Neural cell (in vitro differentiated cells): ENCODE measurements around the gene MINDY4B. TPM values are rescaled to one million over a fixed set of nuclear protein-coding genes. Genes with fewer than 3 reads are reported as not detected.

ENCODE experiments used
- H2AFZ ChIP-seq: fragments of 200-600, 300-800 bp; sonication (generic), shearing (Covaris generic); 2 replicates; pipeline ENCODE4 v1.6.0; 2014; ENCODE audit warnings: low read depth, mild to moderate bottlenecking, antibody characterized with exemption, low read length, moderate library complexity
- H3F3A ChIP-seq: fragments of 200-600 bp; shearing (Covaris generic); 2 replicates; pipeline ENCODE4 v1.6.1; 2016; ENCODE audit warnings: mild to moderate bottlenecking, moderate library complexity, mixed read lengths, antibody characterized with exemption, low read length; ENCODE audit not compliant: insufficient read depth, poor library complexity, severe bottlenecking
- H3K27ac ChIP-seq: fragments of 200-600, 300-800 bp; sonication (generic), shearing (Covaris generic); 2 replicates; pipeline ENCODE4 v1.5.1; 2014; ENCODE audit warnings: mild to moderate bottlenecking, low read length, moderate library complexity
- H3K27me3 ChIP-seq: fragments of 300-800, 200-600 bp; sonication (generic), shearing (Covaris generic); 2 replicates; pipeline ENCODE4 v1.6.0; 2014; ENCODE audit warnings: mild to moderate bottlenecking, low read depth, low read length, moderate library complexity; ENCODE audit not compliant: insufficient read depth
- H3K36me3 ChIP-seq: fragments of 300-800, 200-600 bp; sonication (generic), shearing (Covaris generic); 2 replicates; pipeline ENCODE4 v1.5.1; 2014; ENCODE audit warnings: mild to moderate bottlenecking, antibody characterized with exemption, low read length, moderate library complexity; ENCODE audit not compliant: insufficient read depth
- H3K4me2 ChIP-seq: fragments of 300-800, 200-600 bp; sonication (generic), shearing (Covaris generic); 2 replicates; pipeline ENCODE4 v1.6.0; 2014; ENCODE audit warnings: mild to moderate bottlenecking, low read length
- H3K4me3 ChIP-seq: fragments of 300-800, 200-600 bp; sonication (generic), shearing (Covaris generic); 2 replicates; pipeline ENCODE4 v1.5.1; 2014; ENCODE audit warnings: mild to moderate bottlenecking, low read length, moderate library complexity
- H3K79me2 ChIP-seq: fragments of 200-600 bp; shearing (Covaris generic); replicated peaks from 2 replicates; pipeline ENCODE4 v1.6.0; 2014; ENCODE audit warnings: mild to moderate bottlenecking, low read length, moderate library complexity; ENCODE audit not compliant: insufficient read depth
- H3K9ac ChIP-seq: fragments of 300-800, 200-600 bp; sonication (generic), shearing (Covaris generic); 2 replicates; pipeline ENCODE4 v1.6.1; 2016; ENCODE audit warnings: mild to moderate bottlenecking, low read length, mixed read lengths
- H3K9me2 ChIP-seq: fragments of 200-600 bp; shearing (Covaris generic); 2 replicates; pipeline ENCODE4 v1.6.1; 2016; ENCODE audit warnings: mild to moderate bottlenecking, low read length, mixed read lengths; ENCODE audit not compliant: insufficient read depth
- H3K9me3 ChIP-seq: fragments of 200-600, 300-800 bp; sonication (generic), shearing (Covaris generic); 2 replicates; pipeline ENCODE4 v1.6.1; 2016; ENCODE audit warnings: mild to moderate bottlenecking, mixed run types, low read length, moderate library complexity, mixed read lengths
- H4K20me1 ChIP-seq: fragments of 200-600 bp; shearing (Covaris generic); 2 replicates; pipeline ENCODE4 v1.6.1; 2016; ENCODE audit warnings: mild to moderate bottlenecking, mixed run types; ENCODE audit not compliant: insufficient read depth
- CTCF ChIP-seq: fragments of 450-650 bp; IDR thresholded peaks from 2 replicates; pipeline ENCODE4 v1.5.1; 2014; ENCODE audit warnings: antibody characterized with exemption, mild to moderate bottlenecking, moderate library complexity; ENCODE audit not compliant: poor library complexity, severe bottlenecking
- EP300 ChIP-seq: fragments of 450-650 bp; conservative IDR thresholded peaks from 2 replicates; pipeline ENCODE4 v1.6.1; 2014; ENCODE audit warnings: antibody characterized with exemption, mild to moderate bottlenecking, moderate library complexity; ENCODE audit not compliant: poor library complexity, severe bottlenecking
- EZH2 ChIP-seq: fragments of 200-600, 300-800 bp; shearing (Covaris generic), sonication (generic); IDR thresholded peaks from 2 replicates; pipeline ENCODE4 v1.6.1; 2014; ENCODE audit warnings: antibody characterized with exemption, low read length, borderline replicate concordance, mild to moderate bottlenecking; ENCODE audit not compliant: insufficient read depth, poor library complexity, severe bottlenecking
- MXI1 ChIP-seq: fragments of 450-650 bp; conservative IDR thresholded peaks from 2 replicates; pipeline ENCODE4 v1.6.1; 2014; ENCODE audit warnings: antibody characterized with exemption, mild to moderate bottlenecking; ENCODE audit not compliant: poor library complexity, severe bottlenecking
- POLR2AphosphoS5 ChIP-seq: IDR thresholded peaks from 2 replicates; pipeline ENCODE4 v1.6.1; 2012
- RAD21 ChIP-seq: fragments of 450-650 bp; conservative IDR thresholded peaks from 2 replicates; pipeline ENCODE4 v1.6.1; 2014; ENCODE audit warnings: antibody characterized with exemption, mild to moderate bottlenecking, moderate library complexity
- REST ChIP-seq: IDR thresholded peaks from 2 replicates; pipeline ENCODE4 v1.6.1; 2012; ENCODE audit warnings: borderline replicate concordance
- SMC3 ChIP-seq: fragments of 450-650 bp; conservative IDR thresholded peaks from 2 replicates; pipeline ENCODE4 v1.6.1; 2014; ENCODE audit warnings: antibody characterized with exemption, mild to moderate bottlenecking, moderate library complexity; ENCODE audit not compliant: poor library complexity
- TAF1 ChIP-seq: IDR thresholded peaks from 2 replicates; pipeline ENCODE4 v1.6.1; 2012; ENCODE audit warnings: low read depth
- polyA plus RNA-seq: library from polyadenylated mRNA; depleted of rRNA; stranded (reverse); fragments of >200 nt; gene quantifications from 2 replicates; pipeline ENCODE4 v1.2.3, GENCODE V29; 2014

Gene MINDY4B
- polyA plus RNA-seq, 1 donor from 2014 or later: not detected

GRCh38 chr3:150840802-150841515 is 64.3 kb downstream of the MINDY4B start:
- no peaks in the 10 kb centered on the region for H4K20me1 ChIP-seq
- no peak overlapping the region for H2AFZ ChIP-seq
- no peaks in the 10 kb centered on the region for H3K9me3 ChIP-seq
- no peaks in the 10 kb centered on the region for H3K9me2 ChIP-seq
- H3K4me2 ChIP-seq: no peak overlapping the region
- no peak overlapping the region for H3K27ac ChIP-seq
- TF ChIP-seq CTCF (no peak), MXI1 (no peak), SMC3 (no peak), TAF1 (no peak), EZH2 (no peak), RAD21 (no peak), EP300 (no peak), REST (no peak), POLR2AphosphoS5 (no peak)
- no peak overlapping the region for H3K4me3 ChIP-seq
- no peak overlapping the region for H3K9ac ChIP-seq
- H3K79me2 ChIP-seq: no peaks in the 10 kb centered on the region
- no peaks in the 10 kb centered on the region for H3K27me3 ChIP-seq
- no peaks in the 10 kb centered on the region for H3F3A ChIP-seq
- no peaks in the 10 kb centered on the region for H3K36me3 ChIP-seq

DNA sequence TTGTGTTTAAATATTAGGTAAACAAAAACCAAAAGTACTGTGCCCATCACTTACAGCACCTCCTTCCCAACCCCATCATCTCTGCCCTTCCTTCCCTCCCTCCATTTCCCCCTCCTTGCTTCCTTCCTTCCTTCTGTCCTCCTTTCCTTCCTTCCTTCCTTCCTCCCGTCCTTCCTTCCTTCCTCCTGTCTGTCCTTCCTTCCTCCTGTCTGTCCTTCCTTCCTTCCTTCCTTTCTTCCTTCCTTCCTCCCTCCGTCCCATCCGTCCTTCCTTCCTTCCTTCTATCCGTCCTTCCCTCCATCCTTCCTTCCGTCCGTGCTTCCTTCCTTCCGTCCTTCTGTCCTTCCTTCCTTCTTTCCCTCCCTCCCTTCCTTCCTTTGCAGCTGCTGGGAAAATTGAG is 74.5 kb downstream of the MINDY4B start:
- no peaks in the 10 kb centered on the region for H3K36me3 ChIP-seq

More for the DNA sequence above, 74.5 kb downstream of the MINDY4B start:
- Histone ChIP-seq H3F3A (no peaks in the 10 kb centered on the region), H3K9me3 (no peaks in the 10 kb centered on the region), H3K27me3 (no peaks in the 10 kb centered on the region), H3K4me3 (no peak overlapping the region), H3K9me2 (no peaks in the 10 kb centered on the region), H3K79me2 (no peaks in the 10 kb centered on the region), H2AFZ (no peak overlapping the region), H3K4me2 (no peak overlapping the region), H3K9ac (no peak overlapping the region), H4K20me1 (no peaks in the 10 kb centered on the region), H3K27ac (no peak overlapping the region)
- TF ChIP-seq RAD21: no peak
- TF ChIP-seq CTCF: no peak
- TF ChIP-seq EZH2: no peak
- TF ChIP-seq TAF1: no peak
- no peak for TF ChIP-seq POLR2AphosphoS5
